Measurements from ENCODE around the gene ABCC2.

DNA sequence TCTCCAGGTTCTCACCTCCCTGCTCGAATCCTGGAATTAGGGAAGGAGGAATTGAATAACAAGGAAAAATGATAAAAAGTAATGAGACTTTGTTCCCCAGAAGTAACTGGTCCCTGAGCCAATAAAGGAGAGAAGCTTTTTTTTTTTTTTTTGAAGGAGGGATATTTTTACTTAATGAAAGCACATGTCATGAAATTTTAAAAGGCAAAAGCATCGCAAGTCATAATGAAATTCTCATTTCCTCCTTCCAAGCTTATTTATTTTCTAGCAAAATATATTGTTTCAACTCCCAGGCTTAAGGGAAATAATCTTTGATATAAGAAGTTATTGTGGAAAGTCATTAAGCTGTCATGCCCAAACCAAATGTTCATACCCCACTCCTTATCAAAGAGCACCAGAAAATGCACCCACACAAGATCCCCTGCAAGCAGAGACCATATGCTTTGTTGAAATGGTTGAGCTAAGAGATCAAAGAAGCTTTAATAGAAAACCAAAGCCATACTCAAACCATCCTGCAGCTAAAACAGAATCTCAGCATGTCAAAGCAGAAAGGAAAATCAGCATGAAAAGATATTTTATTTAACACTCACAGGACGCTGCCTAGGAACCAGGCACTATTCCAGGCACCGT, 16.7 kb upstream of the ABCC2 start:
- TF ChIP-seq CTCF (IDR thresholded peaks at IDR 0.05) (no peak), POLR2A (IDR thresholded peaks at IDR 0.05) (no peak)
